ENCODE measurements around the gene DDX56. TPM values are rescaled to one million over a fixed set of nuclear protein-coding genes. Genes with fewer than 3 reads are reported as not detected.

The DDX56 gene, protein sequence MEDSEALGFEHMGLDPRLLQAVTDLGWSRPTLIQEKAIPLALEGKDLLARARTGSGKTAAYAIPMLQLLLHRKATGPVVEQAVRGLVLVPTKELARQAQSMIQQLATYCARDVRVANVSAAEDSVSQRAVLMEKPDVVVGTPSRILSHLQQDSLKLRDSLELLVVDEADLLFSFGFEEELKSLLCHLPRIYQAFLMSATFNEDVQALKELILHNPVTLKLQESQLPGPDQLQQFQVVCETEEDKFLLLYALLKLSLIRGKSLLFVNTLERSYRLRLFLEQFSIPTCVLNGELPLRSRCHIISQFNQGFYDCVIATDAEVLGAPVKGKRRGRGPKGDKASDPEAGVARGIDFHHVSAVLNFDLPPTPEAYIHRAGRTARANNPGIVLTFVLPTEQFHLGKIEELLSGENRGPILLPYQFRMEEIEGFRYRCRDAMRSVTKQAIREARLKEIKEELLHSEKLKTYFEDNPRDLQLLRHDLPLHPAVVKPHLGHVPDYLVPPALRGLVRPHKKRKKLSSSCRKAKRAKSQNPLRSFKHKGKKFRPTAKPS
- polyA plus RNA-seq (2012; ENCODE audit: insufficient read depth, insufficient read length) = 107 TPM

DNA sequence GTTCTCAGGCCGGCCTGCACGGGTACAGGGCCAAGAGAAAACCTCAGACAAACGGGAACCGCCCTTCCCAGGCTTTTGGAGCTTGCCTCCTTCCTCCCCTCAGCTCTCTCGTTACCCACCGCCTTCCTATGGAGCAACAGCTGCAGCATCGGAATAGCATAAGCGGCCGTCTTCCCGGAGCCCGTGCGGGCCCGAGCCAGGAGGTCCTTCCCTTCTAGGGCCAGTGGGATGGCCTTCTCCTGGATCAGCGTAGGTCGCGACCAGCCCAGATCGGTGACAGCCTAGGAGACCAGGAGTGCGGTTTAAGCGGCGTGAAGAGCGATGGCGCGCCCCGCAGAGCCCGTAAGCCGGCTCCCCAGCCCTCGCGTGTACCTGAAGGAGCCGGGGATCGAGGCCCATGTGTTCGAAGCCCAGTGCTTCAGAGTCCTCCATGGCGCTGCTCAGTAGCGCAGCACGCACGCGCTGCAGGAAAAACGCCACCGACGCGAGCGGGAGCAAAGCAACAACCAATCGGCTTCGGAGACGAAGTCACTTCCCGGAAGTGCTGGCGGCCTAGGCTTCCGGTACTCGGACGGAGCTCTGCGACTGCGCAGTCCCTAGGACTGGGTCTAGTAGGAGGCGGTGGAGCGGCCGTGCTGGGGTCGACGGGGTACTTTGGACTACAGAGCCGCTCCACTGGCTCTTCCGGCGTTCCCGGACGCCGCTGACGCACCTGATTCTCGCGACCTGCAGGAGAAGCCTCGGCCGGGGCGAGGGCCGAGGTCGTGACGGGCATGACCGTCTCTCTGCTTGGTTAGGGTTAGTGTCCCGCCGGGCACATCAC, at the start of gene DDX56:
Gene DDX56, minus strand, starts transcription at position 445 of the 823 bp plus-strand sequence. Its CDS starts 13 bp downstream, at position 432.
- peak; percentile 92 for DNase-seq (ENCODE audit: low read depth, low spot score)

DNA sequence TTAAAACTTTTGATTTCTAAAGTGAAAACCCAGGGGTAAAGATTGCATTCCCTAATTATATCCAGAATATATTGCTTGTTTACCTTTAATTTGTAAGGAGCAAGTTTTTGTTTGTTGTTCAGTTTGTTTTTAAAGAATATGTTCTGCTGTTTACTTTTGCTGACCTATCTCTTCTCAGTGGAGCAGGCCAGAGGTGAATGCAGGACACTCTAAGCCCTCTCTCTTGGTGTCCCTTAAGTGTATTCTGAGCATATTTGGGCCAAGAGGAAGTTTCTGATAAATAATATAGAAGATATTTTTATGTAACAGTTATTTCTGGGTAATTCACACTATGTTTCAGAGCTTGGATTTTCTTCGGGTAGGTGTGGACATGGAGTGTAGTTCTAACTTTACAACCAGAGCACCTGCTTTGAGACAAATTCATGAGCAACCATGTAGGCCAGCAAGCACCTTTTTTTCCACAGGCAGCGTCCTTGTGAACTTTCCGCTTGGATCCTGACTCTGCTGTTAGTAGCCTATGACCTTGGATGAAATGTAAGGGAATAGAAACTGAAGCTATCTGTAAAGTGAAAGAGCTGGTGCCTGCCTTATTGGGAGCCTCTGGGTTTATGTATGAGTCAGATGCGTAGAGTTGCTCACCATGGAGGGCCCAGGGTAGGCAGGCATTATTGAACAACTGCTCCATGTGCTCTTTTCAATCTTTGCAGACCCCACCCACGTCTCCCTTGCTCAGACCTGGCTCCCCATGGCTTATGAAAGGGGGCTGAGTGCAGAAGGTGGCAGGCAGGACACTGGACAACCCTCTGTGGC, 48.8 kb upstream of the DDX56 start:
- no peak overlapping the region for H3K4me3 ChIP-seq (ENCODE audit: low read length)
- no peak for DNase-seq (ENCODE audit: low read depth, low spot score)

More for the DNA sequence above, at the start of gene DDX56:
- H3K4me3 ChIP-seq (ENCODE audit: low read length) = peak within 1 kb of the TSS; percentile 92

DNA sequence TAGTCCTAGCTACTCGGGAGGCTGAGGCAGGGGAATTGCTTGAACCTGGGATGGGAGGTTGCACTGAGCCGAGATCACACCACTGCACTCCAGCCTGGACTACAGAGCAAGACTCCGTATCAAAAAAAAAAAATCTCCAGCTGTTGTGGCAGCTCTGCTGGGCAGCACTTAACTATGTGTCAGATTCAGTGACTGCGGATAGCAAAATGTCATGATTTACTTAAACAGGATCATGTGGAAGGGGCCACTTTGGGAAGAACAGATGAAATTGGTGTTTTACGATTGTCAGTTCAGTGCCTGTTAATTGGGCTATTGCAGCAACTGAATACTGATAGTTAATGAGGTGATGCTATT, 48.0 kb upstream of the DDX56 start:
- no peak for DNase-seq (ENCODE audit: low read depth, low spot score)
- H3K4me3 ChIP-seq (ENCODE audit: low read length) = no peak overlapping the region

DNA sequence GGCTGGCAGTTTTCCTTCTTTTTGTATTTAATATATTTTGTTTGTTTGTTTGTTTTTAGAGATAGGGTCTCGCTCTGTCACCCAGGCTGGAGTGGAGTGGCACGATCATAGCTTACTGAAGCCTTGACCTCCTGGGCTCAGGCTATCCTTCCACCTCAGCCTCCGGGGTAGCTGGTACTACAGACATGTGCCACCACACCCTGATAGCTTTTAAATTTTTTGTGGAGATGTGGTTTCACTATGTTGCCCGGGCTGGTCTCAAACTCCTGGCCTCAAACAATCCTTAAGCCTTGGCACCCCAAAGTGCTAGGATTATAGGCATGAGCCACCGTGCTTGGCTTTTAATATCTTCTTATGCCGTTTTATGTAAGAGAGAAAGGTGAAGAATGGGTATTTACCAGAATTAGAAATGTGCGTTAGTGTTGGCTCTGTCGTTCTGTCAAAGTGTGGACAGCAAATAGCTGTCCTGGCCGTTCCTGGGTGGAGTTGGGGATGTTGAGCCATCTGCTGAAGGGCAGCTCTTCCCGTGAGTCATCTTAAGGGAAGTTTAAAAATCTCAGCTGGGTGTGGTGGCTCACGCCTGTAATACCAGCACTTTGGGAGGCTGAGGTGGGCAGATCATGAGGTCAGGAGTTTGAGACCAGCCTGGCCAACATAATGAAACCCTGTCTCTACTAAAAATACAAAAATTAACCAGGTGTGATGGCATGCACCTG, 47.5 kb upstream of the DDX56 start:
- no peak overlapping the region for H3K4me3 ChIP-seq (ENCODE audit: low read length)
- DNase-seq (ENCODE audit: low read depth, low spot score) = no peak

DNA sequence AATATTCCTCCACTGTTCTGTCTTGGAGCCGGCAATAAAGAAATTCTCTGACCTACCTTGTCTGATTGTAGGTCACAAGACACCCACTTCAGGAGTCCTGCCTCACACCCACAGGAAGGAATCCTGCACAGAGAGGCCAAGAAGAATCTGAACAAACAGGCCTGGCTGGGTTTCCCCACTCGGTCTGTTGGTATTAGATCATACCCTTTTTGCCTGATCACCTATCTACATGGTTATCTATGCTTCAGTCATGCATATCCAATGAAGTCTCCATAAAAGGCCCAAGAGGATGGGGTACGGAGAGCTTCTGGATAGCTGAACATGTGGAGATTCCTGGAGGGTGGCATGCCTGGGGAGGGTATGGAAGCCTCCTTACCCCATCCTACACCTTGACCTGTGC, 45.0 kb upstream of the DDX56 start:
- no peak overlapping the region for H3K4me3 ChIP-seq (ENCODE audit: low read length)
- no peak for DNase-seq (ENCODE audit: low read depth, low spot score)

DNA sequence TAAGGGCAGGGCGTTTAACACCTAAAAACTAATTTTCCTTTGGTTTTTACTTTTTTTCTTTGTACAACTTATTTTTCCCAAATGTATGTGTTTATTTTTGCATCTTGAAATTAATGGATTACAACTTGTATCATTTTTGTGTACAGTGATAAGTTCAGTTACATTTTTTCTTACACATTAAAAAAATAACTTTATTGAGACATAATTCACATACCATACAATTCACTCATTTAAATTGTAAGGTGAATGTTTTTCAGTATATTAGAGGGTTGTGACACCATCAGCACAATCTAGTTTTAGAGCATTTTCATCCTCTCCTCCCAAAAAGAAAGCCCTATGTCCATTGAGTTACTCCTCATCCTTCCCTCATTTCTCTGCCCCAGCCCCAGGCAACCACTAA, 44.3 kb upstream of the DDX56 start:
- no peak overlapping the region for H3K4me3 ChIP-seq (ENCODE audit: low read length)
- no peak for DNase-seq (ENCODE audit: low read depth, low spot score)

DNA sequence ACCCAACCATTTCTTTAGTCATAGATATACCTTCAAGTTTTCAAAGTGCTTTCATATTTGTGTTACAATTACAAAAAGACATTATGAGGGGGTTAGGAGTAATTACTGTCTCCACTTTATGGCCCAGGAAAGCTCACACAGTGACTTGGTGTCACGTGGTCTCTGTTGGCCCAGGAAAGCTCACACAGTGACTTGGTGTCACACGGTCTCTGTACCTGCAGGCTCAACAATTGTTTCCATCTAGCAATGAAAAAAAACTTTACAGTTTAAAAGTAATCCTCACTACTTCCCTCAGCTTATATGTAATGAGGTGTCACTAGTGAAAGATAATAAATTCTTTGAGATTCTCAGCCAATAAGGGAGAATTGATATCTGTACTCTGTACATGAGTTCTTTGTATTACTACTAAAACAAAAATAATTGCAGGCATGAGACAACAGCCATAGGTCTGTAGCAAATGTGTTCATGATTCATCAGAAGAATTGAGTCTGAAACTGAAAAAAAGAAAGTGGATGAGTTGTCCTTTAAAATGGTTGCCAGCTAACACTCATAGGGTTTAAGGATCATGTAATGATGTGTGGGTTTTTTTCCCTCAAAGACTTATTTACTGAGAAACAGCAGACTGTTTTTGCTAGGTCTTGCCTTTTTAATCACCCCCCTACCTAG, 43.6 kb upstream of the DDX56 start:
- no peak for DNase-seq (ENCODE audit: low read depth, low spot score)
- H3K4me3 ChIP-seq (ENCODE audit: low read length) = no peak overlapping the region

DNA sequence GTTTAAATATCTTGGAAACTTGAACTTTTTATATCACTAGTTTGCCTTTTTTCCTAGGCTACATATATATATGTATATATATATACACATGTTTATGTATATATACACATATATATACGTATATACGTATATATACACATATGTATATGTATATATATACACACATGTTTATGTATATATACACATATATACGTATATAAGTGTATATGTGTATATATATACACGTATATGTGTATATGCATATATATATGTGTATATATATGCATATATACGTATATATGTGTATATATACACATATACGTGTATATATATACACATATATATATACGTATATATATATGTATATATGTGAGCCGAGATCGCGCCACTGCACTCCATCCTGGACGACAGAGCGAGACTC, 42.8 kb upstream of the DDX56 start:
- no peak for DNase-seq (ENCODE audit: low read depth, low spot score)
- H3K4me3 ChIP-seq (ENCODE audit: low read length) = no peak overlapping the region

DNA sequence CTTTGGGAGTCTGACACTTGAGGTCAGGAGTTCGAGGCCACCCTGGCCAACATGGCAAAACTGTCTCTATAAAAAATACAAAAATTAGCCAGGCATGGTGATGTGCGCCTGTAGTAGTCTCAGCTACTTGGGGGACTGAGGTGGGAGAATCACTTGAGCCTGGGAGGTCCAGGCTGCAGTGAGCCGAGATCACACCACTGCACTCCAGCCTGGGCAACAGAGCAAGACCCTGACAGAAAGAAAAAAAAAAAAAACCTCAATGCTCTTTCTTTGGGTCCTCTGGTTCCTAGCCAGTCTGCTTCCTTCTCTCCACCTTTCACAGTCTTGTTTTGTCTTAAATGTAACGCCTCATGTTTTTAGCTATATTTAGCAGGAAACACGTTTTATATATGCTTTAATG, 42.1 kb upstream of the DDX56 start:
- no peak for DNase-seq (ENCODE audit: low read depth, low spot score)
- H3K4me3 ChIP-seq (ENCODE audit: low read length) = no peak overlapping the region

DNA sequence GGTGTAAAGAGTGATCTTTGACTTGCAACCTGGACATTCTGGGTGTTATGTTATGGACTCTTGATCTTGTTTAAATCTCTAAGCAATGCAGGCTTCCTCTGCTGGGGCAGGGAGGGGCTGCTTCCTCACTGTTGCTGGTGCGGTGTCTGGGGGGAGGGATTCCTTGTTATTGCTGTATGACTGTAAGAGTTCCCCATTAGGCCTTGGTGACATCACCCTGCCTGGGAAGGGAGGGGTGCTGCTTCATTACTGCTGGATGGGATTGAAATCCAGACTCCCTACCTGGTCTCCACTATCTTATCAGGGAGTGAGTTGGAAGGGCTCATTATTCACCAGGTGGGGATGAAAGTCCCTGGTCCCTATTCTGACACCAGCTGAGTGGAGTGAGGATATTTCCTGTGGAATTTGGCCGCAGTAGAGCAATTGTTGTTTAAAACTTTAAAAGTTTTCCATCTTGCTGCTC, 41.5 kb upstream of the DDX56 start:
- H3K4me3 ChIP-seq (ENCODE audit: low read length) = no peak overlapping the region
- DNase-seq (ENCODE audit: low read depth, low spot score) = no peak

DNA sequence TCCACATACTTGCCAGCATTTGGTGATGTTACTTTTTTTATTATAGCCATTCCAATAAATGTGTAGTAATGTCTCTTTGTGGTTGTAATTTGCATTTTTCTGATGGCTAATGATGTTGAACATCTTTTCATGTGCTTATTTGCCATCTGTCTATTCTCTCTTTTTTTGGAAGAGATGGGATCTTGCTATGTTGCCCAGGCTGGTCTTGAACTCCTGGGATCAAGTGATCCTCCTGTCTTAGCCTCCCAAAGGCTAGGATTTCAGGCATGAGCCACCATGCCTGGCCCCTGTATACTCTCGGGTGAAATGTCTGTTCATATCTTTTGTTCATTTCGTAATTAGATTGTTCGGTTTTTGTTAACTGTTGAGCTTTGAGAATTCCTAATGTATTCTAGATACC, 36.1 kb upstream of the DDX56 start:
- H3K4me3 ChIP-seq (ENCODE audit: low read length) = no peak overlapping the region
- DNase-seq (ENCODE audit: low read depth, low spot score) = no peak

DNA sequence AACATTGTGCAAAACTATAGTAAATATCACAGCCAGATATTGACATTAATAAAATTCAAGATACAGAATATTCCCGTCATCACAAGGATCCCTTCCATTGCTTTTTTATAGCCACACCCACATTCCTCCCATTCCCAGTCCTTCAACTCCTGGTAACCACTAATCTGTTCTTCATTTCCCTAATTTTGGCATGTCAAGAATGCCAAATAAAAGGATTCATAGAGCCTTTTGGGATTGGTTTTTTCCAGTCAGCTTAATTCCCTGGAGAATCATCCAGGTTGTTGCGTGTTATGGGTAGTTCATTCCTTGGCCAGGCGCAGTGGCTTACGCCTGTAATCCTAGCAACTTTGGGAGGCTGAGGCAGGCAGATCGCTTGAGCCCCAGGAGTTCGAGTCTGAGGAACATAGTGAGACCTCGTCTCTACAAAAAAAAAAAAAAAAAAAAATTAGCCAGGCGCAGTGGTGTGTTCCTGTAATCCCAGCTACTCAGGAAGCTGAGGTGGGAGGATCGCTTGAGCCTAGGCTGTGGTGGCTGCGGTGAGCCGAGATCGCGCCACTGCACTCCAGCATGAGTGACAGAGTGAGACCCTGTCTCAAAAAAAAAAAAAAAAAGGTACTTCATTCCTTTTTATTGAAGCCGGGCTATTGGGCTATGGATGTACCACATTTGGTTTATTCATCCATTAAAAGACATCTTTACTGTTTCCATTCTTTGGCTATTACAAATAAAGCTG, 35.4 kb upstream of the DDX56 start:
- no peak for DNase-seq (ENCODE audit: low read depth, low spot score)
- no peak overlapping the region for H3K4me3 ChIP-seq (ENCODE audit: low read length)

DNA sequence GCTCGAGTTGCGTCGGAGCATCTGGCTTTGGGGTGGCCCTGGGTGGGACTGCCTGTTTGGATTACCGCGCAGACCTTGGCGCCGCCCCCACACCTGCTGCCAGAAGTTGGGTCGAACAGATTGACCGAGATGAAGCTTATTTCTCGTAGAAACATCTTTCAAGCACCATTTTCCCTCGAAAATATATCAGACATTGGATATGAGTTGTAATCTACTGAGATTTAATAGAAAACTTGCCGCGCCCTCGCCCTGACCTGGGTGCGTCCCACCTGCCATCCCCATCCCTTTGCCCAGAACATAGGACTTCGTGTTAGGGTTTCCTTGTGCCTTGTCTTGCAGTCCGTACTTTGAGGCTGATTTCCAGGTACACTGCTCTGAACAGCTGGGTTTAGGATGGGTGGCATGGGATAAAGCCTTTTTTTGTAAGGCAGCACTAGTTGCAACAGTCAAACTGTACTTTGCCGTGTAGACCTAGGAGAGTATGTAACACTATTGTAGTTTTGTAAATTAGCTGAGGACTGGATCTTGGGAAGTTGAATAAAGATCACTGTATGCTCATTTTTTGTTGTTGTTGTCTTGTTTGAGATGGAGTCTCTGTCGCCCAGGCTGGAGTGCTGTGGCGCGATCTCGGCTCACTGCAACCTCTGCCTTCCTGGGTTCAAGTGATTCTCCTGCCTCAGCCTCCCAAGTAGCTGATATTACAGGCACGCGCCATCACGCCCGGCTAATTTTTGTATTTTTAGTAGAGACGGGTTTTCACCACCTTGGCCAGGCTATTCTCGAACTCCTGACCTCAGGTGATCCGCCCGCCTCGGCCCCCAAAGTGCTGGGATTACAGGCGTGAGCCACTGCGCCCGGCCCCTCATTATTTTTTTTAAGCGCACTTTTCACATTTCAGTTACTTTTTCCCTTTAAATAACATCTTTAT, 33.7 kb upstream of the DDX56 start:
- DNase-seq (ENCODE audit: low read depth, low spot score) = no peak

DNA sequence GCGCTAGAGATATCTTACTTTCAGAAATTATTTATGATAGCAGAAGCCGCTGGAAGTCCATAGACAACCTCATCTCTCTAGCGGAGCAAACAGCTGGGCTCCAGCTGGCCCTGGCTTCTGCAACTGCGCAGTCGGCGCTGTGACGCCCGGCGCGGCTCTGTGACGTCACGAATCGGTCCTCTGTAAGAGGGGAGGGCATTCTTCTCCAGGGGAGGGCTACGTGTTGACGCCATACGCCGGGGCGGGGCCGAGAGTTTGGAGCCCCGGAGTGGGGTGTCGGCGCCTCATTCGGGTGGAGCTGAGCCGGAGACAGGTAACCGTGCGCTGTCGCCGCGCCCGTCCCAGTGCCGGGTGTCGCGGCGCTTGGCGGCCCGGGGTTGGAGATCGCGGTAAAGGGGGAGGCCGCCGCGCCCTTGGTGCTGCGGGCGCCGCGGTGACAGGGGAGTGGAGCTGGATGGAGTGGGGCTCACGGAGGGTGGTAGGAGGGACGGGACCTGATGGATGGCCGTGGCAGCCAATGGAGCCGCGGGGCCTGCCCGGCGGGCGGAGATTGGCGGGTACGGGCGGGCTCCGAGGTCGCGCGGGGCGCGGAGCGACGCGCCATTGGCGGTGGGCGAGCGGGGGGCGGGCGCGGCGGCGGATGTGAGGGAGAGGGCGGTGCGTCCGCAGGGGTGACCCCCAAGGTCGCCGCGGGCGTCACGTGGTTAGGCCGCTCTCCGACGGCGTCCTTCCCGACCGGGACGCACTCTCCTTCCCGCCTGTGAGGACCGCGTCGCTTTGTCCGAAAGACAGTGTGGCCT, 32.8 kb upstream of the DDX56 start, which contains the start of gene OGDH:
Gene OGDH, plus strand, starts transcription at position 287 of the 800 bp plus-strand sequence. CDS start 17,717 bp downstream, outside the sequence.
- peak; percentile 96 for DNase-seq (ENCODE audit: low read depth, low spot score)
- H3K4me3 ChIP-seq (ENCODE audit: low read length) = peak within 1 kb of the TSS; percentile 89

More for the DNA sequence above, 33.7 kb upstream of the DDX56 start:
- H3K4me3 ChIP-seq (ENCODE audit: low read length) = peak overlapping the region; percentile 89

DNA sequence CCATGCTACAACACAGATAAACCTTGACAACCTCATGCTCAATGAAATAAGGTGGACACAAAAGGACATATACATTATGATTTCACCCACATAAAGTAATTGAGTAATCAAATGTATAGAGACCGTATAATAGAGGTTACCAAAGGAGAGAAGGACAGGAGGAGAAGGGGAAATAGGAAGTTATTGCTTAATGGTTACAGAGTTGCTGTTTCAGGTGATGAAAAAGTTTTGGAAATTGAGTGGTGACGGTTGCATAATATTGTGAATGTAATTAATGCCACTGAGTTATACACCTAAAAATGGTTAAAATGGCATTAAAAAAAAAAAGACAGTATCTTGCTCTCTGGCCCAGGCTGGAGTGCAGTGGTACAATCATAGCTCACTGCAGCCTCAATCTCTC, 31.2 kb upstream of the DDX56 start:
- DNase-seq (ENCODE audit: low read depth, low spot score) = no peak
- H3K4me3 ChIP-seq (ENCODE audit: low read length) = no peak overlapping the region

DNA sequence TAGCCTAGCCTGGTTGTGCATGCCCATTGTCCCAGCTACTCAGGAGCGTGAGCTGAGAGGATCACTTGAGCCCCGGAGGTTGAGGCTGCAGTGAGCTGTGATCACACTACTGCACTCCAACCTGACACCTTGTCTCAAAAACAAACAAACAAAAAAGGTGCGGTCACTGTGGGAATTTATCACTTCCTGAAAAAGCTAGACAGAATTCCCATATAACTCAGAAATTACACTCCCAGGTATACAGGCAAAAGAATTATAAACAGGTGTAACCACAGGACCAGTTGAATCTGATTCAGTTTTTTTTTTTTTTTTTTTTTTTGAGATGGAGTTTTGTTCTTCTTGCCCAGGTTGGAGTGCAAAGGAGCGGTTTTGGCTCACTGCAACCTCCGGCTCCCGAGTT, 29.5 kb upstream of the DDX56 start:
- DNase-seq (ENCODE audit: low read depth, low spot score) = no peak
- no peak overlapping the region for H3K4me3 ChIP-seq (ENCODE audit: low read length)

Data from Jurkat, Clone E6-1 (cell line).